Heart left ventricle (tissue), 13 donors: ENCODE data around the gene TCF23.

Source experiments
- POLR2A ChIP-seq, 2 donors: fragments of 450-650 bp; IDR thresholded peaks; one replicate each; pipeline ENCODE4 v1.6.1; 2017; ENCODE audit warnings: antibody characterized with exemption in 2 of 2, mild to moderate bottlenecking in 2 of 2, moderate library complexity in 2 of 2
- TF ChIP-seq, protein P1 (sequence below), 12 donors: fragments of 200-600 bp; sonication (generic) in 4 of 12; IDR thresholded peaks; one replicate each; pipeline versions ENCODE4 v1.5.0 to v1.8.0; 2018 to 2022; ENCODE audit warnings: antibody characterized with exemption in 12 of 12, mild to moderate bottlenecking in 5 of 12
- donor health status: ischemic (EF 13 %, LVEDD 7.1; RV severe dilation, severe dysfunction).
- donor health status: DM: no; HTN: yes; CAD: no.
- donor health status: DM: no; HTN: no; CAD: no.
- donor health status: ischemic (EF 25% LVEDD 6.9; RV normal size, moderate dysfunction).
- donor health status: ischemic (EF 25% LVEDD 5.7; RV mildly dilated, moderate dysfunction).
- donor health status: ischemic (EF 35%, LVEDD 5.7; RV mildly dilated, moderate dysfunction).
- donor health status: nonischemic (EF 11% LVEDD 7.7; RV severe dilation, severe dysfunction).
- donor health status: DM: yes; HTN: yes; CAD: no.
- donor health status: PGD.
- donor health status: ischemic (EF 29% LVEDD 5.4; RV normal size, mild dysfunction).
- donor health status: nonischemic (EF 23%, LVEDD 6.1; RV moderate dilation, normal function).

GRCh38 chr2:27160191-27160590, 11.4 kb downstream of the TCF23 start:
- TF ChIP-seq, protein P1, sequence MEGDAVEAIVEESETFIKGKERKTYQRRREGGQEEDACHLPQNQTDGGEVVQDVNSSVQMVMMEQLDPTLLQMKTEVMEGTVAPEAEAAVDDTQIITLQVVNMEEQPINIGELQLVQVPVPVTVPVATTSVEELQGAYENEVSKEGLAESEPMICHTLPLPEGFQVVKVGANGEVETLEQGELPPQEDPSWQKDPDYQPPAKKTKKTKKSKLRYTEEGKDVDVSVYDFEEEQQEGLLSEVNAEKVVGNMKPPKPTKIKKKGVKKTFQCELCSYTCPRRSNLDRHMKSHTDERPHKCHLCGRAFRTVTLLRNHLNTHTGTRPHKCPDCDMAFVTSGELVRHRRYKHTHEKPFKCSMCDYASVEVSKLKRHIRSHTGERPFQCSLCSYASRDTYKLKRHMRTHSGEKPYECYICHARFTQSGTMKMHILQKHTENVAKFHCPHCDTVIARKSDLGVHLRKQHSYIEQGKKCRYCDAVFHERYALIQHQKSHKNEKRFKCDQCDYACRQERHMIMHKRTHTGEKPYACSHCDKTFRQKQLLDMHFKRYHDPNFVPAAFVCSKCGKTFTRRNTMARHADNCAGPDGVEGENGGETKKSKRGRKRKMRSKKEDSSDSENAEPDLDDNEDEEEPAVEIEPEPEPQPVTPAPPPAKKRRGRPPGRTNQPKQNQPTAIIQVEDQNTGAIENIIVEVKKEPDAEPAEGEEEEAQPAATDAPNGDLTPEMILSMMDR (IDR thresholded peaks at IDR 0.05): no peak
- TF ChIP-seq POLR2A (IDR thresholded peaks at IDR 0.05): no peak
